SJSA1 (cell line): Measurements from ENCODE around the gene KRTAP12-4. TPM values are rescaled to one million over a fixed set of nuclear protein-coding genes. Genes with fewer than 3 reads are reported as not detected.
A peak's percentile ranks its signal among the peaks of the same experiment; 100 is the strongest.
"Not testable (repeated sequence)": the region's sequence is repeated elsewhere in the genome, so short reads cannot be mapped to it uniquely, and the experiment has no call there.

ENCODE experiments used
- DNase-seq, 2 experiments: peaks; one replicate each; pipeline ENCODE4 v3.0.0-alpha.2; 2015 to 2020; ENCODE audit warnings: low spot score in 2 of 2, low read depth in 1 of 2
- H3K27ac ChIP-seq: fragments of 250-450 bp; sonication (Bioruptor Pico); 2 replicates; pipeline ENCODE4 v1.5.1; 2020; ENCODE audit warnings: mild to moderate bottlenecking, moderate library complexity
- H3K27me3 ChIP-seq: fragments of 250-450 bp; sonication (Bioruptor Pico); replicated peaks from 2 replicates; pipeline ENCODE4 v1.5.1; 2020; ENCODE audit warnings: mild to moderate bottlenecking, moderate library complexity
- H3K36me3 ChIP-seq: fragments of 250-450 bp; sonication (Bioruptor Pico); 2 replicates; pipeline ENCODE4 v1.5.1; 2020; ENCODE audit warnings: mild to moderate bottlenecking
- H3K4me1 ChIP-seq: fragments of 250-450 bp; sonication (Bioruptor Pico); replicated peaks from 2 replicates; pipeline ENCODE4 v1.6.1; 2021; ENCODE audit warnings: mild to moderate bottlenecking
- H3K4me3 ChIP-seq: fragments of 250-450 bp; sonication (Bioruptor Pico); 2 replicates; pipeline ENCODE4 v1.5.1; 2020; ENCODE audit warnings: mild to moderate bottlenecking
- H3K9me3 ChIP-seq: fragments of 250-450 bp; sonication (Bioruptor Pico); replicated peaks from 2 replicates; pipeline ENCODE4 v1.5.1; 2020; ENCODE audit warnings: mild to moderate bottlenecking
- total RNA-seq: library from RNA; depleted of rRNA; stranded (reverse); fragments of >200 nt; shearing (Covaris generic); gene quantifications from 2 replicates; pipeline ENCODE4 v1.2.3, GENCODE V29; 2014

KRTAP12-4 gene
- total RNA-seq, 1 experiment from 2014 or later: not detected

GRCh38 chr21:44640761-44641160, 13.7 kb downstream of the KRTAP12-4 start:
- H3K36me3 ChIP-seq: no peaks in the 10 kb centered on the region
- DNase-seq: no peak

DNA sequence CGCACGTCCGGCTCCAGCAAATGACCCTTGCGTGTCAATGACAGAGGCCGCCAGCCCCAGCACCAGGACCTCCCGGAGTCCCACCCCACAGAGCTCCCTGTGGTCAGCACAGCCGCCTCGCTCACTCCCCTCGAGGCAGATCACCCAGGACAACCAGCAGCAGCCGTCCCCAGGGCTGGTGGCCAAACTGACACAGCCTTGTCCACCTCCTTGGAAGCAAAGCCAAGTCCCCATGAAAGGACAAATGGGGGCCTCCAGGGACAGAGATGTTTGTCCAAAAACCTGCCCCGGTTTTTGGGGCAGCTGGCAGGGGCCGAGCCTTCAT, 15.2 kb downstream of the KRTAP12-4 start:
- Histone ChIP-seq H3K9me3 (no peaks in the 10 kb centered on the region), H3K4me1 (no peaks in the 10 kb centered on the region), H3K36me3 (no peaks in the 10 kb centered on the region), H3K27me3 (no peaks in the 10 kb centered on the region), H3K27ac (no peak overlapping the region), H3K4me3 (no peak overlapping the region)
- DNase-seq: no peak

More at GRCh38 chr21:44640761-44641160, 13.7 kb downstream of the KRTAP12-4 start:
- H3K9me3 ChIP-seq: no peaks in the 10 kb centered on the region
- H3K4me3 ChIP-seq: no peak overlapping the region
- no peak overlapping the region for H3K27ac ChIP-seq
- no peaks in the 10 kb centered on the region for H3K27me3 ChIP-seq
- H3K4me1 ChIP-seq: no peaks in the 10 kb centered on the region

- DNase-seq, H3K36me3 ChIP-seq, H3K4me3 ChIP-seq, H3K27ac ChIP-seq, H3K9me3 ChIP-seq, H3K27me3 ChIP-seq, H3K4me1 ChIP-seq: not testable (repeated sequence)
These were observed 15.7 kb downstream of the KRTAP12-4 start for GRCh38 chr21:44638506-44639330.

DNA sequence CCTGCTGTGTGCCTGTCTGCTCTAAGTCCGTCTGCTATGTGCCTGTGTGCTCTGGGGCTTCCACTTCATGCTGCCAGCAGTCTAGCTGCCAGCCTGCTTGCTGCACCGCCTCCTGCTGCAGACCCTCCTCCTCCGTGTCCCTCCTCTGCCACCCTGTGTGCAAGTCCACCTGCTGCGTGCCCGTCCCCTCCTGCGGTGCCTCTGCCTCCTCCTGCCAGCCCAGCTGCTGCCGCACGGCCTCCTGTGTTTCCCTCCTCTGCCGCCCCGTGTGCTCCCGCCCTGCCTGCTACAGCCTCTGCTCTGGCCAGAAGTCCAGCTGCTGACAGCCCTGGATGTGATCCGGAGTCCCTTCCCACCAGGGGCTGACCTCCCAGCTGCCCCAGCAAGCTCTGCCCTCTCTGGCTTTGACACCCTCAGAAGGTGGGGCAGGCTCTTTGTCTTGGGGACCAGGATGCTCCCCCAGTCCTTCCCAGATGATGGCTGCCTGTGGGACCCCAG, 16.6 kb downstream of the KRTAP12-4 start:
- not testable (repeated sequence) for H3K4me3 ChIP-seq, H3K27ac ChIP-seq, H3K27me3 ChIP-seq, H3K4me1 ChIP-seq, DNase-seq, H3K36me3 ChIP-seq, H3K9me3 ChIP-seq

DNA sequence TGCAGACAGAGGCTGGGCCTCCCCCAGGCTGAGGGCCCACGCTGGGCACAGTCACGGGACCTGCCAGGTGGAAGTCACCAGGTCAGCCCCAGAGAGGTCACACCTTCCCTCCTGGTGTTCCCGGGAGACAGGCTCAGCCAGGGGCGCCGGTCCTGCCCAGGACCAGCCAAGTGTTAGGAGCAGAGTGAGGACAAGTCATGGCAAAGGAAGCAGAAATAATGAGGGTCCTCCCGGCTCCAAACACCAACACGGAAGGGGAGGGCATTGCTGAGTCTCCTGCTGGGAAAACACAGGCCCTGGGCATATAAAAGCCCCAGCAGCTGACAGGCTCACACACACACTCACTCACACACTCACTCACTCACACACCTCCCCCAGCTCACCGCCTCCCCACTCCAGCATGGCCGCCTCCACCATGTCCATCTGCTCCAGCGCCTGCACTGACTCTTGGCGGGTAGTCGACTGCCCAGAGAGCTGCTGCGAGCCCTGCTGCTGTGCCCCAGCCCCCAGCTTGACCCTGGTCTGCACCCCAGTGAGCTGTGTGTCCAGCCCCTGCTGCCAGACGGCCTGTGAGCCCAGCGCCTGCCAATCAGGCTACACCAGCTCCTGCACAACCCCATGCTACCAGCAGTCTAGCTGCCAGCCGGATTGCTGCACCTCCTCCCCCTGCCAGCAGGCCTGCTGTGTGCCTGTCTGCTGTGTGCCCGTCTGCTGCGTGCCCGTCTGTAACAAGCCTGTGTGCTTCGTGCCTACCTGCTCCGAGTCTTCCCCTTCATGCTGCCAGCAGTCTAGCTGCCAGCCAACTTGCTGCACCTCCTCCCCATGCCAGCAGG, 17.2 kb downstream of the KRTAP12-4 start, which contains the start of gene KRTAP10-10:
Gene KRTAP10-10, plus strand, starts transcription at position 339 of the 833 bp plus-strand sequence. Its CDS starts 62 bp downstream, at position 401.
- peak in 1 of 2 experiments; percentile 40 for DNase-seq

DNA sequence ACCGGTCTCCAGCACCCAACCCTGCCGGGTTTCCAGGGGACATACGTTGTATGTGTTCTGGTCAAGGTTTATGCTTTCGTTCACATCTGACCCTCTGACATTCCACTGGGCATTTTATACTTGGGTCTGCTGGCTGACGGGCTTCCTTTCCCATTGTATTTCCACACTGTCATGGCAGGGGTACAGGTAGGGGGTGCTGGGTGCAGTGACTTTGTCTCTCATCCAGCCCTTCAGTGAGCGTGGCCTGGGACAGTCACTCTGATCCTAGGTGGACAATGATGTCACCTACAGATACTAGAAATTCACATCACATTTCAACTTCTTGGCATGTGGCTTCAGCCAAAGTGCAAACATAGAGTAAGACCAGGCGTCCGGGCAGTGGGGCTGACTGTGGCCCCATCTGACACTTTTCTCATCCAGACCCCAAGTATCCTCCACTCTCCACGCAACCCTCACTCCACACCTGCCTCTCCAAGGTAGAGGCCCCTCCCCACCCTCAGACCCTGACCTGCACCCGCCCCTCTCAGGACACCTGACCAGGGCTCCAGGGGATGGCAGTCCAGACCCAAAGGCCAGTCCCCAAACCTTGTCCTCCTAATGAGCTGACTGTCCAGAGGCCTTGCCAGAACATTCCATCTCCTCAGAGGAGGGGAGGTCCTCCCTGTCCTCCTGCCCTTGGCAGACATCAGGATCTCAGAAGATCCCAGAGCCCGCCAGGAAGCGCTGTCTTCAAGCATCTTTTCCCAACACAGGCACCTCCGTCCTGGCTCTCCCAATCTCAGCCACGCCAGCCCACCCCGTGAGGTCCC, 18.0 kb downstream of the KRTAP12-4 start:
- Histone ChIP-seq H3K4me1 (no peaks in the 10 kb centered on the region), H3K27me3 (no peaks in the 10 kb centered on the region), H3K9me3 (peaks cover 5% of the 10 kb centered on the region)

More for the DNA sequence above, 17.2 kb downstream of the KRTAP12-4 start, which contains the start of gene KRTAP10-10:
- H3K27me3 ChIP-seq: no peaks in the 10 kb centered on the region
- no peaks in the 10 kb centered on the region for H3K9me3 ChIP-seq
- no peaks in the 10 kb centered on the region for H3K36me3 ChIP-seq
- no peak within 1 kb of the TSS for H3K4me3 ChIP-seq
- no peaks in the 10 kb centered on the region for H3K4me1 ChIP-seq
- H3K27ac ChIP-seq: no peak within 1 kb of the TSS

DNA sequence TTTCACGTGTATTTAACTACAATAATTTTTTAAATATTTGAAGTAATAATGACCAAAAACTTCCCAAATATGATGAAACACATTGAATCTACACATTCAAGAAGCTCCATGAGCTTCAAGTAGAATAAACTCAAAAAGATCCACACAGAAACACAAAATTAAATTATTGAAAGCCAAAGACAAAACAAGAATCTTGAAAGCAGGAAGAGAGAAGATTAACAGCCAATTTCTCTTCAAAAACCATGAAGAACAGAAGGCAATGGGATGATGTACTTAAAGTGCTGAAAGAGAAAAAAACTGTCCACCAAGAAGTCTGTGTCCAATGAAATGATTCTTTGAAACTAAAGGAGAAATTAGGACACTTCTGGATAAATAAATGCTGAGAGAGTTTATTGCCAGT, 22.4 kb downstream of the KRTAP12-4 start:
- peaks cover 5% of the 10 kb centered on the region for H3K9me3 ChIP-seq
- no peaks in the 10 kb centered on the region for H3K36me3 ChIP-seq
- H3K27ac ChIP-seq: no peak overlapping the region
- no peak for DNase-seq
- no peaks in the 10 kb centered on the region for H3K4me1 ChIP-seq
- no peak overlapping the region for H3K4me3 ChIP-seq
- H3K27me3 ChIP-seq: no peaks in the 10 kb centered on the region

More for the DNA sequence above, 18.0 kb downstream of the KRTAP12-4 start:
- Histone ChIP-seq H3K4me3 (no peak overlapping the region), H3K36me3 (no peaks in the 10 kb centered on the region), H3K27ac (no peak overlapping the region)
- DNase-seq: peak in 1 of 2 experiments; percentile 37

DNA sequence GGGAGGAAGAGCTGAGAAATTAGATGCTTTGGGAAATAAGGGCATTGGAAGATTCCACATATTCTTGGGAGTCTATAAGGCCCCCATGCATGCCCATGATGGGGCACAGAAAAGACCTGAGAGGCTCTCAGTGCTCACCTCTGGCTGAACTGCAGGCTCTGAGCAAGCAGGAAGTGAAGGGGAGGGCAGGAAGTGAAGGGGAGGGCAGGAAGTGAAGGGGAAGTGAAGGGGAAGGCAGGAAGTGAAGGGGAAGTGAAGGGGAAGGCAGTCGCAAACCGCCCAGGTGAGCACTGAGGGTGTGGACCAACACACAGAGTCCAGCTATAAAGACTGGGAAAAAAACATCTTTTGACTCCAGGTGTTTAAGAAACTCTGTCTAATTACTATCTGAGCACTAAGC, 24.0 kb downstream of the KRTAP12-4 start:
- Histone ChIP-seq H3K36me3 (no peaks in the 10 kb centered on the region), H3K4me3 (no peak overlapping the region), H3K27me3 (no peaks in the 10 kb centered on the region), H3K4me1 (no peaks in the 10 kb centered on the region), H3K27ac (no peak overlapping the region), H3K9me3 (peaks cover 5% of the 10 kb centered on the region)
- no peak for DNase-seq

DNA sequence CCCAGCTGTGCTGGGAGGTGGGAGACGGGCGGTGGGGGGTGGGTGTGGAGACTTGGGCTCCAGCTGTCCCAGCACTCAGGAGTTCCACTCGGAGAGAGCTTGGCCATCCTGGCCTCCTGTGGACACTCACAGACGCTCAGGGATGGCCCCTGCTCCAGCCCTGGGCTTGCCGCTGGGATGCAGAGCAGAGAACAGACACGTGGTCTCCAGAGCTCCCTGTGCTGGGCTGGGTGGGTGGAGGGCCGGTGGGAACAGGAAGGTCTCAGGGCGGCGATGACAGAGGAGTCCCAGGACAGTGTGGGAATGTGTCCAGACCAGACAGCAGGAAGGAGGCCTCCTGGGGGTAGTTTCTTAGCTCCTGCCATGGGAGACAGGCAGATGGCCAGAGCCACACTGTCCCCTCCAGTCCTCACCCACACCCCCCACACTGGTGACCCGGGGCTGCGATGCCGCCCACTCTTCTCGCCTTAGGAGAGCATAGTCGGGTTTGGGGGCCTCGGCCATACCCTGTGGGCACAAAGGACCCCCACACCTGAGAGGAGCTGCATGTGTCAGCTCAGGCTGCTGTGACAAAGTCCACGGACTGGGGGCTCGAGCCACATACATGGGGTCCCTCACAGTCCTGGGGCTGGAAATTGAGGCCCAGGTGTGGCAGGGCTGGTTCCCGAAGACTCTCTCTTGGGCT, 25.6 kb downstream of the KRTAP12-4 start:
- peaks cover 12% of the 10 kb centered on the region for H3K9me3 ChIP-seq
- no peak for DNase-seq

GRCh38 chr21:44627831-44628233, 26.6 kb downstream of the KRTAP12-4 start:
- H3K36me3 ChIP-seq, H3K27me3 ChIP-seq, H3K4me3 ChIP-seq, H3K4me1 ChIP-seq, H3K27ac ChIP-seq, DNase-seq: not testable (repeated sequence)
- H3K9me3 ChIP-seq: peaks cover 12% of the 10 kb centered on the region

More for the DNA sequence above, 25.6 kb downstream of the KRTAP12-4 start:
- no peaks in the 10 kb centered on the region for H3K4me1 ChIP-seq
- no peaks in the 10 kb centered on the region for H3K27me3 ChIP-seq
- no peak overlapping the region for H3K4me3 ChIP-seq
- no peak overlapping the region for H3K27ac ChIP-seq
- H3K36me3 ChIP-seq: no peaks in the 10 kb centered on the region

GRCh38 chr21:44627181-44627822, 27.2 kb downstream of the KRTAP12-4 start:
- not testable (repeated sequence) for DNase-seq, H3K4me3 ChIP-seq, H3K36me3 ChIP-seq, H3K27ac ChIP-seq, H3K27me3 ChIP-seq, H3K4me1 ChIP-seq
- peaks cover 12% of the 10 kb centered on the region for H3K9me3 ChIP-seq

- no peak for DNase-seq
- H3K36me3 ChIP-seq: no peaks in the 10 kb centered on the region
- H3K4me1 ChIP-seq: no peaks in the 10 kb centered on the region
- no peak within 1 kb of the TSS for H3K4me3 ChIP-seq
- no peak within 1 kb of the TSS for H3K27ac ChIP-seq
- no peaks in the 10 kb centered on the region for H3K27me3 ChIP-seq
- peaks cover 10% of the 10 kb centered on the region for H3K9me3 ChIP-seq
These were observed 27.8 kb downstream of the KRTAP12-4 start, which contains the start of gene KRTAP10-9 for GRCh38 chr21:44626673-44627143. KRTAP10-9 (plus strand) TSS chr21:44627093; CDS start chr21:44627172, 79 bp downstream.
